Brain microvascular endothelial cell (primary cell): Measurements from ENCODE around the gene SLC9A7.

Experiments used
- DNase-seq: peaks from one replicate; pipeline ENCODE4 v3.0.0-alpha.2; 2020
- H3K27ac ChIP-seq: fragments of 250-450 bp; sonication (Bioruptor Pico); 2 replicates; pipeline ENCODE4 v1.5.1; 2020; ENCODE audit warnings: mild to moderate bottlenecking, moderate library complexity
- H3K27me3 ChIP-seq: fragments of 250-450 bp; sonication (Bioruptor Pico); replicated peaks from 2 replicates; pipeline ENCODE4 v1.5.1; 2020; ENCODE audit warnings: mild to moderate bottlenecking
- H3K36me3 ChIP-seq: fragments of 250-450 bp; sonication (Bioruptor Pico); replicated peaks from 2 replicates; pipeline ENCODE4 v1.5.1; 2020; ENCODE audit warnings: mild to moderate bottlenecking
- H3K4me3 ChIP-seq: 2 replicates; pipeline ENCODE4 v1.5.1; 2011; ENCODE audit warnings: low read depth, mild to moderate bottlenecking, control low read depth, low read length, moderate library complexity
- CTCF ChIP-seq: IDR thresholded peaks from 2 replicates; pipeline ENCODE4 v1.5.1; 2011; ENCODE audit warnings: low read depth, mild to moderate bottlenecking, moderate library complexity, low read length, control low read depth, inconsistent platforms; ENCODE audit errors: missing control alignments
- in situ Hi-C: cut with HindIII; loops from 2 replicates; pipeline ENCODE4 v1.10.0; 2017; ENCODE audit warnings: low sequenced_read_pairs, low pct_ligation_motif_present

Gene SLC9A7

GRCh38 chrX:46744009-46744408 lies 14.9 kb downstream of the SLC9A7 start:
- no peak for TF ChIP-seq CTCF
- in situ Hi-C loops = no loop called here
- H3K27ac ChIP-seq = no peak overlapping the region

GRCh38 chrX:46743046-46743445 lies 15.9 kb downstream of the SLC9A7 start:
- DNase-seq = no peak
- no peak for TF ChIP-seq CTCF
- Histone ChIP-seq H3K36me3 (no peaks in the 10 kb centered on the region), H3K27me3 (no peaks in the 10 kb centered on the region), H3K27ac (no peak overlapping the region), H3K4me3 (no peak overlapping the region)
- in situ Hi-C loops = no loop called here

More at GRCh38 chrX:46744009-46744408, 14.9 kb downstream of the SLC9A7 start:
- Histone ChIP-seq H3K36me3 (no peaks in the 10 kb centered on the region), H3K27me3 (no peaks in the 10 kb centered on the region), H3K4me3 (no peak overlapping the region)
- no peak for DNase-seq

GRCh38 chrX:46739736-46740135 lies 19.2 kb downstream of the SLC9A7 start:
- no peaks in the 10 kb centered on the region for H3K36me3 ChIP-seq
- DNase-seq = no peak
- in situ Hi-C loops = no loop called here
- no peaks in the 10 kb centered on the region for H3K27me3 ChIP-seq
- H3K4me3 ChIP-seq = no peak overlapping the region
- H3K27ac ChIP-seq = no peak overlapping the region
- TF ChIP-seq CTCF = no peak

- Histone ChIP-seq H3K36me3 (no peaks in the 10 kb centered on the region), H3K4me3 (no peak overlapping the region), H3K27ac (peak overlapping the region; percentile 68), H3K27me3 (no peaks in the 10 kb centered on the region)
- no peak for TF ChIP-seq CTCF
- in situ Hi-C loops = no loop called here
- peak; percentile 31 for DNase-seq
Observed at GRCh38 chrX:46737462-46737861, 21.5 kb downstream of the SLC9A7 start.

GRCh38 chrX:46737041-46737440 lies 21.9 kb downstream of the SLC9A7 start:
- H3K27me3 ChIP-seq = no peaks in the 10 kb centered on the region
- in situ Hi-C loops = no loop called here
- H3K36me3 ChIP-seq = no peaks in the 10 kb centered on the region
- H3K4me3 ChIP-seq = no peak overlapping the region
- TF ChIP-seq CTCF = no peak
- H3K27ac ChIP-seq = peak overlapping the region; percentile 68
- no peak for DNase-seq

GRCh38 chrX:46735622-46736021 lies 23.3 kb downstream of the SLC9A7 start:
- Histone ChIP-seq H3K27ac (no peak overlapping the region), H3K4me3 (no peak overlapping the region), H3K36me3 (no peaks in the 10 kb centered on the region), H3K27me3 (no peaks in the 10 kb centered on the region)
- no peak for TF ChIP-seq CTCF
- no peak for DNase-seq
- in situ Hi-C loops = no loop called here
